Measurements from ENCODE around the gene CYB5A.
A peak's percentile ranks its signal among the peaks of the same experiment; 100 is the strongest.

Gene CYB5A

GRCh38 chr18:74336656-74337055, 44.9 kb upstream of the CYB5A start:
- TF ChIP-seq NFIC (IDR thresholded peaks at IDR 0.05) (no peak), EGR1 (IDR thresholded peaks at IDR 0.05) (no peak), TCF12 (IDR thresholded peaks at IDR 0.05; ENCODE audit: low read depth) (no peak), CREB1 (IDR thresholded peaks at IDR 0.05; ENCODE audit: low read depth) (no peak), CEBPB (IDR thresholded peaks at IDR 0.05) (no peak), EP300 (IDR thresholded peaks at IDR 0.05; ENCODE audit: borderline replicate concordance) (no peak), TEAD4 (IDR thresholded peaks at IDR 0.05) (no peak), TAF1 (IDR thresholded peaks at IDR 0.05; ENCODE audit: low read depth) (no peak), ZBTB7A (IDR thresholded peaks at IDR 0.05; ENCODE audit: low read depth) (no peak), YY1 (IDR thresholded peaks at IDR 0.05; ENCODE audit: low read depth) (no peak), FOXM1 (IDR thresholded peaks at IDR 0.05; ENCODE audit: borderline replicate concordance, low read depth) (no peak), RAD21 (IDR thresholded peaks at IDR 0.05; ENCODE audit: low read depth) (no peak)
- TF ChIP-seq, protein P1, sequence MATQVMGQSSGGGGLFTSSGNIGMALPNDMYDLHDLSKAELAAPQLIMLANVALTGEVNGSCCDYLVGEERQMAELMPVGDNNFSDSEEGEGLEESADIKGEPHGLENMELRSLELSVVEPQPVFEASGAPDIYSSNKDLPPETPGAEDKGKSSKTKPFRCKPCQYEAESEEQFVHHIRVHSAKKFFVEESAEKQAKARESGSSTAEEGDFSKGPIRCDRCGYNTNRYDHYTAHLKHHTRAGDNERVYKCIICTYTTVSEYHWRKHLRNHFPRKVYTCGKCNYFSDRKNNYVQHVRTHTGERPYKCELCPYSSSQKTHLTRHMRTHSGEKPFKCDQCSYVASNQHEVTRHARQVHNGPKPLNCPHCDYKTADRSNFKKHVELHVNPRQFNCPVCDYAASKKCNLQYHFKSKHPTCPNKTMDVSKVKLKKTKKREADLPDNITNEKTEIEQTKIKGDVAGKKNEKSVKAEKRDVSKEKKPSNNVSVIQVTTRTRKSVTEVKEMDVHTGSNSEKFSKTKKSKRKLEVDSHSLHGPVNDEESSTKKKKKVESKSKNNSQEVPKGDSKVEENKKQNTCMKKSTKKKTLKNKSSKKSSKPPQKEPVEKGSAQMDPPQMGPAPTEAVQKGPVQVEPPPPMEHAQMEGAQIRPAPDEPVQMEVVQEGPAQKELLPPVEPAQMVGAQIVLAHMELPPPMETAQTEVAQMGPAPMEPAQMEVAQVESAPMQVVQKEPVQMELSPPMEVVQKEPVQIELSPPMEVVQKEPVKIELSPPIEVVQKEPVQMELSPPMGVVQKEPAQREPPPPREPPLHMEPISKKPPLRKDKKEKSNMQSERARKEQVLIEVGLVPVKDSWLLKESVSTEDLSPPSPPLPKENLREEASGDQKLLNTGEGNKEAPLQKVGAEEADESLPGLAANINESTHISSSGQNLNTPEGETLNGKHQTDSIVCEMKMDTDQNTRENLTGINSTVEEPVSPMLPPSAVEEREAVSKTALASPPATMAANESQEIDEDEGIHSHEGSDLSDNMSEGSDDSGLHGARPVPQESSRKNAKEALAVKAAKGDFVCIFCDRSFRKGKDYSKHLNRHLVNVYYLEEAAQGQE (IDR thresholded peaks at IDR 0.05; ENCODE audit: low read depth), result no peak
- TF ChIP-seq, protein P2, sequence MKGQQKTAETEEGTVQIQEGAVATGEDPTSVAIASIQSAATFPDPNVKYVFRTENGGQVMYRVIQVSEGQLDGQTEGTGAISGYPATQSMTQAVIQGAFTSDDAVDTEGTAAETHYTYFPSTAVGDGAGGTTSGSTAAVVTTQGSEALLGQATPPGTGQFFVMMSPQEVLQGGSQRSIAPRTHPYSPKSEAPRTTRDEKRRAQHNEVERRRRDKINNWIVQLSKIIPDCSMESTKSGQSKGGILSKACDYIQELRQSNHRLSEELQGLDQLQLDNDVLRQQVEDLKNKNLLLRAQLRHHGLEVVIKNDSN (IDR thresholded peaks at IDR 0.05), result no peak
- TF ChIP-seq, protein P3, sequence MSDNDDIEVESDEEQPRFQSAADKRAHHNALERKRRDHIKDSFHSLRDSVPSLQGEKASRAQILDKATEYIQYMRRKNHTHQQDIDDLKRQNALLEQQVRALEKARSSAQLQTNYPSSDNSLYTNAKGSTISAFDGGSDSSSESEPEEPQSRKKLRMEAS (IDR thresholded peaks at IDR 0.05), result no peak

- TF ChIP-seq CEBPB (IDR thresholded peaks at IDR 0.05), result no peak
- no peak for TF ChIP-seq CREB1 (IDR thresholded peaks at IDR 0.05; ENCODE audit: low read depth)
- TF ChIP-seq, protein P1 (IDR thresholded peaks at IDR 0.05; ENCODE audit: low read depth), result no peak
- TF ChIP-seq NFIC (IDR thresholded peaks at IDR 0.05), result no peak
- no peak for TF ChIP-seq YY1 (IDR thresholded peaks at IDR 0.05; ENCODE audit: low read depth)
- TF ChIP-seq TAF1 (IDR thresholded peaks at IDR 0.05; ENCODE audit: low read depth), result no peak
- no peak for TF ChIP-seq EP300 (IDR thresholded peaks at IDR 0.05; ENCODE audit: borderline replicate concordance)
- TF ChIP-seq, protein P2 (IDR thresholded peaks at IDR 0.05), result no peak
- TF ChIP-seq FOXM1 (IDR thresholded peaks at IDR 0.05; ENCODE audit: borderline replicate concordance, low read depth), result no peak
- no peak for TF ChIP-seq RAD21 (IDR thresholded peaks at IDR 0.05; ENCODE audit: low read depth)
- TF ChIP-seq, protein P3 (IDR thresholded peaks at IDR 0.05), result no peak
- no peak for TF ChIP-seq EGR1 (IDR thresholded peaks at IDR 0.05)
- no peak for TF ChIP-seq TEAD4 (IDR thresholded peaks at IDR 0.05)
- TF ChIP-seq ZBTB7A (IDR thresholded peaks at IDR 0.05; ENCODE audit: low read depth), result no peak
- TF ChIP-seq TCF12 (IDR thresholded peaks at IDR 0.05; ENCODE audit: low read depth), result no peak
Measured at GRCh38 chr18:74334242-74334893, 42.6 kb upstream of the CYB5A start.

GRCh38 chr18:74333091-74333490, 41.3 kb upstream of the CYB5A start:
- TF ChIP-seq, protein P2 (IDR thresholded peaks at IDR 0.05), result no peak
- no peak for TF ChIP-seq CREB1 (IDR thresholded peaks at IDR 0.05; ENCODE audit: low read depth)
- TF ChIP-seq CEBPB (IDR thresholded peaks at IDR 0.05), result no peak
- no peak for TF ChIP-seq EGR1 (IDR thresholded peaks at IDR 0.05)
- TF ChIP-seq FOXM1 (IDR thresholded peaks at IDR 0.05; ENCODE audit: borderline replicate concordance, low read depth), result no peak
- TF ChIP-seq, protein P3 (IDR thresholded peaks at IDR 0.05), result no peak
- no peak for TF ChIP-seq YY1 (IDR thresholded peaks at IDR 0.05; ENCODE audit: low read depth)
- no peak for TF ChIP-seq RAD21 (IDR thresholded peaks at IDR 0.05; ENCODE audit: low read depth)
- TF ChIP-seq NFIC (IDR thresholded peaks at IDR 0.05), result no peak

- no peak for TF ChIP-seq CREB1 (IDR thresholded peaks at IDR 0.05; ENCODE audit: low read depth)
- TF ChIP-seq RAD21 (IDR thresholded peaks at IDR 0.05; ENCODE audit: low read depth), result peak; percentile 23; the same call in 1 of the 2 replicates
Measured at GRCh38 chr18:74331404-74331803, 39.6 kb upstream of the CYB5A start.

DNA sequence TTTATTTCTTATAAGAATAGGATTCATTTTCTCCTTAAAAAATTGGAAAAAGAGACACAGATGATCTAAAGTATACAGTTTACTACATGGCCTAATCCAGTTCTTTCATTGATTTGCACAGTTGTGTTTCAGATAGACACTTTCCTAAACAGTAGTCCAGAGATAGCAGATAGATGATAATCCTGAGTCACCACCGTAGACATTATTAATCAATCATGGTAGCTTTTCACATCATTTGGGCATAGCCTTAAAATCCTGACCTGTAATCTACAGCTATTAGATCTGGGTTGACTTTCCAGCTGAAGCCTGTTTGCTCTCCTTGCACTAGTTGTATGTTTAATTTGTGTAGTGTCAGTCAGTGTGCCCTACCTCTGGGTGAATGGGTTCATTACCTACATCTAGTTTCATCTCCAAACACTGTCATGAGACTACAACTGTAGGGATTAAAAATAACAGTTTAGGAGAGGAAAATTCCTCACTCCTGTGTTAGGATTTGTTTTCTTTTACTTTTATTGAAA, 38.0 kb upstream of the CYB5A start:
- TF ChIP-seq CEBPB (IDR thresholded peaks at IDR 0.05) (no peak), FOXM1 (IDR thresholded peaks at IDR 0.05; ENCODE audit: borderline replicate concordance, low read depth) (no peak), EP300 (IDR thresholded peaks at IDR 0.05; ENCODE audit: borderline replicate concordance) (no peak), TEAD4 (IDR thresholded peaks at IDR 0.05) (no peak), YY1 (IDR thresholded peaks at IDR 0.05; ENCODE audit: low read depth) (no peak)
- TF ChIP-seq, protein P3 (IDR thresholded peaks at IDR 0.05), result no peak
- TF ChIP-seq, protein P1 (IDR thresholded peaks at IDR 0.05; ENCODE audit: low read depth), result no peak

All from Ishikawa (cell line).